Stimulated activated CD4-positive, alpha-beta T cell treated with anti-CD3 and anti-CD28 coated beads, Interleukin-2, amount 100 ng/mL, for 48 hours (primary cell): ENCODE measurements around the gene GPT2.
"Not testable (repeated sequence)": the region's sequence is repeated elsewhere in the genome, so short reads cannot be mapped to it uniquely, and the experiment has no call there.

ENCODE experiments used
- DNase-seq, 2 donors: peaks; one replicate each; pipeline ENCODE4 v3.0.0-alpha.2; 2020

Gene GPT2

DNA sequence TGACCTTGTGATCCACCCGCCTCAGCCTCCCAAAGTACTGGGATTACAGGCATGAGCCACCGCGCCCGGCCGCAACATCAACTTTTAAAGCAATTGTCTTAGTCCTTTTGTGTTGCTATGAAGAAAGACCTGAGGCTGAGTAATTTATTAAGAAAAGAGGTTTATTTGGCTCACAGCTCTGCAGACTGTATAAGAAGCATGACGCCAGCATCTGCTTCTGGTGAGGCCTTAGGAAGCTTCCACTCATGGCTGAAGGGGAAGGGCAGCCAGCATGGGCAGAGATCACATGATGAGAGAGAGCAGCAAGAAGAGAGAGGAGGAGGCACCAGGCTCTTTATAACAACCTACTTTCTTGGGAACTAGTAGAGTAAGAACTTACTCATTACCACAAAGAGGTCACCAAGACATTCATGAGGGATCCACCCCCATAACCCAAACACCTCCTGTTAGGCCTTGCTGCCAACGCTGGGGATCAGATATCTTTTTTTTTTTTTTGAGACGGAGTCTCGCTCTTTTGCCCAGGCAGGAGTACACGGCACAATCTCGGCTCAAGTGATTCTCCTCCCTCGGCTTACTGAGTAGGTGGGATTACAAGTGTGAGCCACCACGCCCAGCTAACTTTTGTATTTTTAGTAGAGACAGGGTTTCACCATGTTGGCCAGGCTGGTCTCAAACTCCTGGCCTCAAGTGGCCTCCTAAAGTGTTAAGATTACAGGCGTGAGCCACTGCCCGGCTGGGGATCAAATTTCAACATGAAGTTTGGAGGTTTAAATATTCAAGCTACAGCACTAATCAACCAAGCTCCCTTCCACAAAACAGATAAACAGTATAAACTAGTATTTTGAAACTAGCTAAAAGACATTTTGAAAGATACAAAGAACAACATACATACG lies 21.4 kb upstream of the GPT2 start:
- no peak for DNase-seq

- DNase-seq: no peak
These were observed 17.9 kb upstream of the GPT2 start for GRCh38 chr16:46866286-46866685.

DNA sequence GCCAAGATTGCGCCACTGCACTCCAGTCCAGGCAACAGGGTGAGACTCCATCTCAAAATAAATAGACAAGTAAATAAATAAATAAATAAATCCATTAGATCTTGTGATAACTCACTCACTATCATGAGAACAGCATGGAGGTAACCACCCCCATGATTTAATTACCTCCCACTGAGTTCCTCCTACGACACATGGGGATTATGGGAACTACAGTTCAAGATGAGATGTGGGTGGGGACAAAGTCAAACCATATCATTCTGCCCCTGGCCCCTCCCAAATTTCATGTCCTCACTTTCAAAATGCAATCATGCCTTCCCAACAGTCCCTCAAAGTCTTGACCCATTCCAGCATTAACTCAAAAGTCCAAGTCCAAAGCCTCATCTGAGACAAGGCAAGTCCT lies 16.7 kb upstream of the GPT2 start:
- DNase-seq: not testable (repeated sequence)

DNA sequence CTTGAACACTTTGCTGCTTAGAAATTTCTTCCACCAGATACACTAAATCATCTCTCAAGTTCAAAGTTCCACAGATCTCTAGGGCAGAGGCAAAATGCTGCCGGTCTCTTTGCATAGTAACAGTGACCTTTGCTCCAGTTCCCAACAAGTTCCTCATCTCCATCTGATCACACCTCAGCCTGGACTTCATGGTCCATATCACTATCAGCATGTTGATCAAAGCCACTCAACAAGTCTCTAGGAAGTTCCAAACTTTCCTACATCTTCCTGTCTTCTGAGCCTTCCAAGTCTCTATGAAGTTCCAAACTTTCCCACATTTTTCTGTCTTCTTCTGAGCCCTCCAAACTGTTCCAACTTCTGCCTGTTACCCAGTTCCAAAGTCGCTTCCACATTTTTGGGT lies 15.3 kb upstream of the GPT2 start:
- not testable (repeated sequence) for DNase-seq

DNA sequence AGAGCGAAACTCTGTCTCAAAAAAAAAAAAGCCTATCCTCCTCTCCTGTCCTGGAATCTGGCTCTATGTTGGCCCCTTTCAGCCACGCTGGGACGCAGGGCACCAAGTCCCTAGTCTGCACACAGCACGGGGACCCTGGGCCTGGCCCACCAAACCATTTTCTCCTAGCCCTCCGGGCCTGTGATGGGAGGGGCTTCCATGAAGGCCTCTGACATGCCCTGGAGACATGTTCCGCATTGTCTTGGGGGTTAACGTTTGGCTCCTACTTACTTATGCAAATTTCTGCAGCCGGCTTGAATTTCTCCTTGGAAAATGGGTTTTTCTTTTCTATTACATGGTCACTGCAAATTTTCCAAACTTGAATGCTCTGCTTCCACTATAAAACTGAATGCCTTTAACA lies 12.6 kb upstream of the GPT2 start:
- DNase-seq: no peak

DNA sequence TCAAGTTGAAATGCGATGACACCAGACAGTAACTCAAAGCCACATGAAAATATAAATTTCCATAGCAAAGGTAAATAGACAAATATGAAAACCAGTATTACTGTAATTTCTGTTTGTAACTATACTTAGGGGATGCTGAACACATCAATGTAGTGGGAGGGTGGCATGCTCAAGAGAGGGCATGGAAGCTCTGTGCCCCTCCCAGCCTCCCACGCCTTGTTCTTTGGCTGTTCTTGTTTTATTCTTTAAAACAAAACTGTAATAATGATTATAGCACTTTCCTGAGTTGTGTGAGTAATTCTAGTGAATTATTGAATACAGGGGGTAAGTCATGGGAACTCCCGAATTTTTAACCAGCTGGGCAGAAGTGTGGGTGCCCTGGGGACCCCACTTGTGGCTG lies 11.0 kb upstream of the GPT2 start:
- DNase-seq: no peak

DNA sequence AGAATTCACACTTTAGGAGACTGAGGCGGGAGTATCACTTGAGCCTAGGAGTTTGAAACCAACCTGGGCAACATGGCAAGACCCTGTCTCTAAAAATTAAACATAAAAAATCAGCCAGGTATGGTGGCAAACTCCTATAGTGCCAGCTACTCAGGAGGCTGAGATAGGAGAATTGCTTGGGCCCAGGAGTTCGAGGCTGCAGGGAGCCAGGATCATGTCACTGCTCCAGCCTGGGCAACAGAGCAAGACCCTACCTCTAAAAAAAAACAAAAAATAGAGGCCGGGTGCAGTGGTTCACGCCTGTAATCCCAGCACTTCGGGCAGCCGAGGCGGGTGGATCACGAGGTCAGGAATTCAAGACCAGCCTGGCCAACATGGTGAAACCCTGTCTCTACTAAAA lies 8.9 kb upstream of the GPT2 start:
- no peak for DNase-seq

- DNase-seq: no peak
These were observed 1.7 kb upstream of the GPT2 start for GRCh38 chr16:46882304-46882939.

- no peak for DNase-seq
These were observed 1.2 kb upstream of the GPT2 start for GRCh38 chr16:46882940-46883307.

DNA sequence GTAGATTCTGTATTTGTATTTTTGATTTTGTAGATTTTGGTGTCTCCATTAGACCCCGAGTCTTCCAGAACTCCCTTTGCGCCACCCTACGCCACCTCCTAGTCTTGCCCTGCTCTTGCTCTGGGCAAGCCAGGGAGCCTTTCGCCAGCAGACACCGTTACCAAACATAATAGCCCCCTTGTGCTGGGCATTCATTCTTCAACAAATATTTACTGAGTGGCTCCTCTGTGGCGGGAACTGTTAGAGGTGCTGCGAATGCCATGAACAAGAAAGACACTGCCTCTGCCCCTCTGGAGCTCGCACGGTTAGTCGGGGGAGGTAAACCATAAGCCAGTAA lies 841 bp upstream of the GPT2 start:
- DNase-seq: peak; percentile 9 to 13

DNA sequence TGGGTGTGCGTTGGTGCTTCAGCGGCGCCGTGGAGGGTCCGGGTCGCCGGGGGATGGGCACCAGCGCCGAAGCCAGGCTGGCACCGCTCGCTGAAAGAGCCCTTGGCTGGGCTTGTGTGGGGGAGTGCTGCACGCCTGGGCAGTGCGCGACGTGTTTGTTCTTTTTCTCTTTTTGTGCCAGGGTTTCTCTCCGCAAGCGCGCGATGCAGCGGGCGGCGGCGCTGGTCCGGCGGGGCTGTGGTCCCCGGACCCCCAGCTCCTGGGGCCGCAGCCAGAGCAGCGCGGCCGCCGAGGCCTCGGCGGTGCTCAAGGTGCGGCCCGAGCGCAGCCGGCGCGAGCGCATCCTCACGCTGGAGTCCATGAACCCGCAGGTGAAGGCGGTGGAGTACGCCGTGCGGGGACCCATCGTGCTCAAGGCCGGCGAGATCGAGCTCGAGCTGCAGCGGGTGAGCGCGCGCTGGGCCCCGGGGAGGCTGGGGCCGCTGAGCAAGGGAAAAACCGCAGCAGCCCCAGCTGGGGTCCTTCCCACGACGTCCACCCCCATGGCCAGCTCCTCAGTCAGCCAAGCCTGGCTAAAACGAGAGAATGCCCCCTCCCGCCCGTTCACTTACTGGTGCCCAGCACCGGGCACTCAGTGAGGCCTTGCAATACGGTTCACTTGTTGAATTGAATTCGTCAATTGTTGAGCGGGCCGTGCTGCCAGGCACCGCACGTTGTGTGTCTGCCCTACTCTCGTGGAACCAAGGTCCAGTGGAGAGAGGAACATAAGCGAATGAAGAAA lies 541 bp downstream of the GPT2 start:
- DNase-seq: peak in 1 of 2 donors; percentile 23

- no peak for DNase-seq
These were observed 2.0 kb downstream of the GPT2 start for GRCh38 chr16:46885960-46886763.

DNA sequence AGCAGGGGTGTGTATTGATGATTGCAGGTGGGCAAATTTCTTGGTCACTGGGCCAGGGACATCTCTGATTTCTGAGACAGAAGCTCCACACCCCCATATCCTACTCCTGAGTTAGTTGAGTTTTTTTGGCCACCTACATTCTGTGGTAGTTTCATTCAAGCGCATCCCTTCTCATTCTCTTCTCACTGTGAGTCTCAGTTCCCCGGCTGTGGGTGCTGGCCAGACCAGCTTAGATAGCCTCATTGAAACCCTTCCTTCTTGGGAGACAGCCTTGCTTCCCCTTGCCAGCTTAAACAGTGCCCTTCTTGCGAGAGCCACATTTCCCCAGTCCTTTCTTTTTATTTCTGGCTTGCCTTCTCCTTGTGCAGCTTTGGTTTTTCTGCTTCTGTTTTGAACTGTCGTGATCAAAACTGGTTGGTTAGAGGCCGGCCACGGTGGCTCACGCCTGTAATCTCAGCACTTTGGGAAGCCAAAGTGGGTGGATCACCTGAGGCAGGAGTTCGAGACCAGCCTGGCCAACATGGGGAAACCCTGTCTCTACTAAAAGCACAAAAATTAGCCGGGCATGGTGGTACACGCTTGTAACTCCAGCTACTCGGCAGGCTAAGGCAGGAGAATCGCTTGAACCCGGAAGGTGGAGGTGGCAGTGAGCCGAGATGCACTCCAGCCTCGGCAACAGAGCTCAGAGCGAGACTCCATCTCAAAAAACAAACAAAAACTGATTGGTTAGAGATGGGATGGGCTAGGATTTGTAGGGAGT lies 2.8 kb downstream of the GPT2 start:
- no peak for DNase-seq

GRCh38 chr16:46887524-46887854 lies 3.3 kb downstream of the GPT2 start:
- DNase-seq: no peak

GRCh38 chr16:46889245-46889941 lies 5.2 kb downstream of the GPT2 start:
- DNase-seq: no peak

DNA sequence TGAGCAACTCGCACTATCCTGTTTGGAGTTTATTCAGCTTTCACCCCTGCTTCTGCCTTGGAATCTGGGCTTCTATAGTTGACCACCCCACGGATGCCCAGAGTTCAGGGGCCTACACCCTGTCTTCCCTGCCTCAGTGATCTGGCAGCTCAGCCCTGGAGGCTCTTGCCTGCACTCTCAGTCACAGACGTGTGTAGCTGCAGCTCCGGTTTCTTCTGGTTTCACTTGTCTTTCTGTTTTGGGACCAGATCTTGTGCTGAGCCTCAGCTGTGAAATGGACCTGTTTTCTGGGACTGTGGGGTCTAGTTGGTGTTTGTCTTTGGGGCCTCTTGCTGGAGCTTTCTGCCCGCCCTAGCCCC lies 5.8 kb downstream of the GPT2 start:
- no peak for DNase-seq

DNA sequence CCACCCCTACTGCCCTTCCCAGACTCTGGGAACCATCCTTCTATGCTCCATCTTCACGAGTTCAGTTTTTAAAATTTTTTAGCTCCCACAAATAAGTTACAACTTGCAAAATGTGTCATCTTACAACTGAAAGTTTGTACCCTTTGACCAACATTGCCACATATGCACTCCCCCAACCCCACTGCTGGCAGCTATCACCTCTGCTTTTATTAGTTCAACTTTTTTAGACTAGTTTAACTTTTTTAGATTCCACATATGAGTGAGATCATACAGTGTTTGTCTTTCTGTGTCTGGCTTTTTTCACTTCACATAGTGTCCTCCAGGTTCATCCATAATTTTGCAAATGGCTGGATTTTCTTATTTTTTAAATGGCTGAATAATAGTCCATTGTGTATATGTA lies 7.7 kb downstream of the GPT2 start:
- DNase-seq: no peak

- DNase-seq: no peak
These were observed 10.0 kb downstream of the GPT2 start for GRCh38 chr16:46894036-46894672.

DNA sequence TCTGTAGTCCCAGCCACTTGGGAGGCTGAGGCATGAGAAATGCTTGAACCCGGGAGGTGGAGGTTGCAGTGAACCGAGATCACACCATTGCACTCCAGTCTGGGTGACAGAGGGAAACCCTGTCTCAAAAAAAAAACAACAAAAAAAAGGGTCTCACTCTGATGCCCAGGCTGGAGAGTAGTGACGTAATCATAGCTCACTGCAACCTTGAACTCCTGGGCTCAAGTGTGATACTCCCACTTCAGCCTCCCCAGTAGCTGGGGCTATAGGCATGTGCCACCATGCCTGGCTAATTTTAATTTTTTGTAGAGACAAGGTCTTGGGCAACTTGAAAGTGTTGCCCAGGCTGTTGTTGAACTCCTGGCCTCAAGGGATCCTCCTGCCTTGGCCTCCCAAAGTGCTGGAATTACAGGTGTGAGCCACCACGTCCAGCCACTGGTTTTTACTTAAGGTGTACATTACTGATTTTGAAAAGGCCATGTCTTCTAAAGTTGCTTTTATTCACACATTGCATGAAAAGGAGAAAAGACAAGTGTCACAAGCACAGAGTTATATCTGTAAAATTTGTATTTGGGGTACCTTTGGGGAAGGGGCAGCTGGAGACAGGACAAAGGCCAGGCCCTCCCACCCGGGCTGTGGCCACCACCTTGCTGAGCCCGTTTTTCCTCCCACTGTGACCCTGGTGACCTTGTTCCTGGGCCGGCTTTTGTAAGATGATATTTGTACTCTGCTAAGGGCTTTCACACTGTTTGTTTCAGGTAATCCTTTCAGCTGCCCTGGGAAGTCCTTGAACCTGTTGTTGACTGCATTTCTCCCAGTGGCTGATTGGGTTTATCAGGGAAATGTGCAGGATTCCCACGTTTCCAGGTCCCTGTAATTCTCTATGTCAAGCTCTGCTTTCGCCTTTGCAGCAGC lies 11.5 kb downstream of the GPT2 start:
- no peak for DNase-seq

GRCh38 chr16:46896314-46896968 lies 12.3 kb downstream of the GPT2 start:
- DNase-seq: no peak
